Thoracic aorta (tissue), 2 donors: ENCODE measurements around the gene IFIT3. TPM values are rescaled to one million over a fixed set of nuclear protein-coding genes. Genes with fewer than 3 reads are reported as not detected.

ENCODE experiments used
- ATAC-seq: fragments of 150-250 bp; one replicate; pipeline ENCODE4 v1.8.0; 2017; ENCODE audit warnings: low read depth; ENCODE audit not compliant: insufficient number of reproducible peaks, low FRiP score
- DNase-seq: peaks from one replicate; pipeline ENCODE4 v3.0.0-alpha.2; 2020; ENCODE audit warnings: low spot score
- H3K27ac ChIP-seq, 2 donors: fragments of 200-600 bp; sonication (generic); 1 replicate in 1 of 2; 2 replicates in 1 of 2; pipeline ENCODE4 v1.5.1; 2016; ENCODE audit warnings: mild to moderate bottlenecking in 2 of 2, moderate library complexity in 2 of 2
- H3K27me3 ChIP-seq: fragments of 200-600 bp; sonication (generic); replicated peaks from 2 replicates; pipeline ENCODE4 v1.6.0; 2016; ENCODE audit warnings: mild to moderate bottlenecking; ENCODE audit not compliant: insufficient read depth
- H3K36me3 ChIP-seq: fragments of 200-600 bp; sonication (generic); one replicate; pipeline ENCODE4 v1.5.1; 2016
- H3K4me1 ChIP-seq, 2 donors: fragments of 200-600 bp; sonication (generic); 1 replicate in 1 of 2; 2 replicates in 1 of 2; pipeline versions ENCODE4 v1.5.1 to v1.6.0; 2016; ENCODE audit warnings: low read depth in 2 of 2, mild to moderate bottlenecking in 1 of 2; ENCODE audit not compliant: control insufficient read depth in 1 of 2
- H3K4me3 ChIP-seq: fragments of 200-600 bp; sonication (generic); 2 replicates; pipeline ENCODE4 v1.5.1; 2016; ENCODE audit warnings: mild to moderate bottlenecking
- H3K9me3 ChIP-seq: fragments of 200-600 bp; sonication (generic); 2 replicates; pipeline ENCODE4 v1.5.1; 2016
- total RNA-seq, 2 donors: library from RNA; depleted of rRNA; stranded (reverse); fragments of >200 nt; gene quantifications; one replicate each; pipeline versions ENCODE4 v1.1.0 to v1.2.3, GENCODE V29; 2016
- TF ChIP-seq, protein P1 (sequence below): fragments of 200-600 bp; sonication (generic); IDR thresholded peaks from one replicate; pipeline ENCODE4 v1.5.1; 2019; ENCODE audit warnings: antibody characterized with exemption

IFIT3 gene
- total RNA-seq, 2 donors from 2014 or later = 9.6 to 22.7 TPM

DNA sequence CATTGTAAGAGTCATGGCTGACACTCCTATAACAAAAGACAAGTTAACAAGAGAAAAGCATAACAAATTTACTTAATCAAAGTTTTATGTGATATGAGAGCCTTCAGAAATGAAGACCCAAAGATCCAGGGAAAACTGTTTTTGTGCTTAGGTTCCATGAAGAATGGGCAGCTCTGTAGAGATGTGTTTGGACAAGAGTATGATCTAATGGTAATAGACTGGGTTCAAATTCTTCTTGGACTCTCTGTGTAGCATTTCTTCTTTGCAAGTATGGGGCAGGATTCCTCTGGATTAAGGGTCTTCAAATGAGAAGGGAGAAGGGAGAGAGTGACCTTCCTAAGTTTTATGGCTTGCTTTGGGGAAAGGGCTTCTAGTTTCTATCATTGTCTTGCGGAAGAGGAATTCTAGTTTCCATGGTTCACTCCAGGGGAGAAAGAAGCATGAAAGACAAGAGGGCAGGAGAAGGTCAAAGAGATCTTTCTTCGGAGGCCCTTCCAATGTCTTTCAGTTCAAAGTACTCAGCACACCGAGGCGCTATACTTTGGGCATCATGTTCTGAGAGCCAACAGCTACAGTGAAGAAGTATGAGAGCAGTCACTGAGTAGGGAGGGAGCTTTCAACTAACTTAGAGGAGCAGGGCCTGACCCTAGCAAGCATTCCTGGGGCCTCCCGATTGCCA lies 15.4 kb downstream of the IFIT3 start:
- Histone ChIP-seq H3K36me3 (peaks cover 5% of the 10 kb centered on the region), H3K27ac (no peak overlapping the region), H3K4me1 (peaks cover 9 to 11% of the 10 kb centered on the region in 2 donors), H3K4me3 (no peak overlapping the region), H3K27me3 (no peaks in the 10 kb centered on the region), H3K9me3 (no peaks in the 10 kb centered on the region)
- ATAC-seq (no peak), DNase-seq (no peak)
- TF ChIP-seq, protein P1, sequence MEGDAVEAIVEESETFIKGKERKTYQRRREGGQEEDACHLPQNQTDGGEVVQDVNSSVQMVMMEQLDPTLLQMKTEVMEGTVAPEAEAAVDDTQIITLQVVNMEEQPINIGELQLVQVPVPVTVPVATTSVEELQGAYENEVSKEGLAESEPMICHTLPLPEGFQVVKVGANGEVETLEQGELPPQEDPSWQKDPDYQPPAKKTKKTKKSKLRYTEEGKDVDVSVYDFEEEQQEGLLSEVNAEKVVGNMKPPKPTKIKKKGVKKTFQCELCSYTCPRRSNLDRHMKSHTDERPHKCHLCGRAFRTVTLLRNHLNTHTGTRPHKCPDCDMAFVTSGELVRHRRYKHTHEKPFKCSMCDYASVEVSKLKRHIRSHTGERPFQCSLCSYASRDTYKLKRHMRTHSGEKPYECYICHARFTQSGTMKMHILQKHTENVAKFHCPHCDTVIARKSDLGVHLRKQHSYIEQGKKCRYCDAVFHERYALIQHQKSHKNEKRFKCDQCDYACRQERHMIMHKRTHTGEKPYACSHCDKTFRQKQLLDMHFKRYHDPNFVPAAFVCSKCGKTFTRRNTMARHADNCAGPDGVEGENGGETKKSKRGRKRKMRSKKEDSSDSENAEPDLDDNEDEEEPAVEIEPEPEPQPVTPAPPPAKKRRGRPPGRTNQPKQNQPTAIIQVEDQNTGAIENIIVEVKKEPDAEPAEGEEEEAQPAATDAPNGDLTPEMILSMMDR = no peak

DNA sequence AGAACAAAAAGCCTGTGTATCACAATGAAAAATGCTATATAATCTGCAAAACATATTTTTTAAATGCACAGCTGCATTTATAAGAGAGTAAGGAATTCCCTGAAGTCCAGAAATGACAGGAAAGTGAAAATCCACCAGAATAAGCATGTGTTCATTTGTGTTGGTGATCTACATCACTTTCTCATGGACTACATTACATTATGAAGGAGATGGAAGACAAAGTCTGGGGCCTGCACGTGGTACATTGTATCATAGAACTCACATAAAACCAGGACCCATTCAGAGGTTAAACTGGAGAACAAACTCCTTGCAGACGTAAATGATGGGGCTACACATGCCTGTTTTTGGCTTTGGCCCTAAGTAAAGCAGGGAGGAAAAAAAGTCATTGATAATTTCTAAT lies 16.4 kb downstream of the IFIT3 start:
- Histone ChIP-seq H3K27ac (no peak overlapping the region), H3K4me3 (no peak overlapping the region), H3K9me3 (no peaks in the 10 kb centered on the region), H3K36me3 (peaks cover 3% of the 10 kb centered on the region), H3K4me1 (peaks cover 13 to 18% of the 10 kb centered on the region in 2 donors), H3K27me3 (no peaks in the 10 kb centered on the region)
- TF ChIP-seq, protein P1 = no peak
- DNase-seq (no peak), ATAC-seq (no peak)

- H3K4me1 ChIP-seq = peaks cover 17 to 20% of the 10 kb centered on the region in 2 donors
- H3K4me3 ChIP-seq = no peak overlapping the region
- no peak overlapping the region for H3K27ac ChIP-seq
- no peaks in the 10 kb centered on the region for H3K36me3 ChIP-seq
- TF ChIP-seq, protein P1 = no peak
- no peak for ATAC-seq
- H3K27me3 ChIP-seq = no peaks in the 10 kb centered on the region
- no peaks in the 10 kb centered on the region for H3K9me3 ChIP-seq
- no peak for DNase-seq
Measured at GRCh38 chr10:89345367-89346000, 17.7 kb downstream of the IFIT3 start.

GRCh38 chr10:89346405-89347254 lies 18.8 kb downstream of the IFIT3 start:
- ATAC-seq (no peak), DNase-seq (no peak)
- H3K27ac ChIP-seq = peak overlapping the region in 1 of 2 donors; percentile 34
- no peaks in the 10 kb centered on the region for H3K9me3 ChIP-seq
- no peaks in the 10 kb centered on the region for H3K27me3 ChIP-seq
- no peaks in the 10 kb centered on the region for H3K36me3 ChIP-seq
- TF ChIP-seq, protein P1 = no peak
- no peak overlapping the region for H3K4me3 ChIP-seq
- peaks cover 25 to 32% of the 10 kb centered on the region in 2 donors for H3K4me1 ChIP-seq
